EH (cell line): ENCODE measurements around the gene PLAC1.

Experiments
- DNase-seq: peaks from one replicate; pipeline ENCODE4 v3.0.0-alpha.2; 2015; ENCODE audit warnings: low read depth

Gene PLAC1

GRCh38 chrX:134588806-134589205, 69.5 kb downstream of the PLAC1 start:
- DNase-seq = no peak

DNA sequence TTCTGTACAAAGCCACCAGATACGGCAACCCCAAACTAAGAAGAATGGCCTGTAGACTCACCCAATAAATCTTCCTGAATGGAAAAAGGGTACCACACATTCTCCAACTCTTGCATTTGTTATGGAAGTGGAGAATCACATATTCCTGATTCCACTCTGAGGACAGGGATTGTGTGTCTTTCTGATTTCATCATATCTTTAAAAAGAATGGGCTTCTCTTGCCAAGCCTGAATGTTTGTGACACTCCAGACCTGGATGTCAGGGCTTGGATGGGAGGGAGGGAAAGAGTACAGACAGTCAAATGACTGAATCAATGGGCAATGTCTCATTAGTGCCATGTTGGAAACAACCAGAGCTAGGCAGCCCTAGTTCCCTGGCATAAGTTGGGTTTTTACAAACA, 77.4 kb downstream of the PLAC1 start:
- peak; percentile 69 for DNase-seq

- no peak for DNase-seq
Observed at GRCh38 chrX:134573683-134574035, 84.6 kb downstream of the PLAC1 start.

- peak; percentile 51 for DNase-seq
Observed at GRCh38 chrX:134572816-134573682, 85.2 kb downstream of the PLAC1 start.

- DNase-seq = peak; percentile 31
Observed at GRCh38 chrX:134571796-134572195, 86.5 kb downstream of the PLAC1 start.

GRCh38 chrX:134570899-134571298, 87.4 kb downstream of the PLAC1 start:
- DNase-seq = peak; percentile 26

GRCh38 chrX:134570509-134570846, 87.8 kb downstream of the PLAC1 start:
- DNase-seq = no peak

DNA sequence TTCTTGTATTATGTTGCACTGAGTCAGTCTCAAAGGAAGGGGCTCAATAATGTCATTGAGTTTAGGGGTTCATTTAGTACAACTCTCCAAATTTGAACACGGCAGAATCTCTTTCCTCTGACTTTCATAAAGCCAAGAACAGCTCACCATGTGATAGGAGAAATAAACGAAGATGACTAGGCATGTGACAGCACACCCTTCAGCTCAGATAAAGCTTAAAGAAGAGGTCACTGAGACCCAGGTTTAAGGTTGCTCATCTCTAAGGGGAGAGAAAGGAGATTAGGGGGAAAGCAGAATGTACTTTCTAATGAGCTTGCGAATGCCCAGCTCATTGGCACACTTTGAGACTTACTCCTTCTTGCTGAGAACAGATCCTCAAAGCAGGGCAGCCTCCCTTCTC, 89.0 kb downstream of the PLAC1 start:
- no peak for DNase-seq

DNA sequence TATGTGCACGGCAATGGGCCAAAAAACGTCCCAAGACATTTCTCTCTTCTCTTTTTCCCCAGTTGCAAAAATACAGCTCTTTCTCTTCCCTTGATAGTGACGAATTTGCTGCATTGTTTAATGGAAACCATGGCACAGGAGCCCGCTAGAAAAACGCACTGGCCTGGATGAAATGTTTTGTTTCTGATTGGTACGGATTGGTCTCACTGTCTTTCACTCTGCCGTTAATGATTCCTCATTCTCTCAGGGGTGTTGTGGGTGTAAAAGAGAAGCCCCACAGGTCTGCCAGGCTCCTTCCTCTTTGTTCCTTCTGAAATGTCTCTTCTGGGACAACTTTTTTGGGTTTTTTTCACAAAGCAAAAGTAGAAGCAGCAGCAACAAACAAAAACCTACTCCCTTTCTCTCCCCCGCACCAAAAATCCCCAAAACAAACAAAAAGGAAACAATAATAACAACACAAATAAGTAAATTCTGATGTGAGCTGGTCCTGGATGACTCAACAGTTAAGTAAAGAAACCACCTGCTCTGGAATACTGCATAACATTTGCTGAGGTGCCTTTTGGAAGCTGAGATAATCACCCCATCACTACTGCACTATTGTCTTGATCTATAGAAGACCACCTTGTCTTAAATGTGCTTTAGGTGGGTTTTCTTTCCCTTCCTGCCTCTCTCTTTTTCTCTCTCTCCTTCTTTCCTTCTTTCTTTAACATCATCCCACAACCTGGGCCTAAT, 89.8 kb downstream of the PLAC1 start:
- no peak for DNase-seq

- DNase-seq = no peak
Observed at GRCh38 chrX:134566506-134566905, 91.8 kb downstream of the PLAC1 start.

- DNase-seq = no peak
Observed at GRCh38 chrX:134562002-134562401, 96.3 kb downstream of the PLAC1 start.

- DNase-seq = no peak
Observed at GRCh38 chrX:134558133-134558532, 100.1 kb downstream of the PLAC1 start.

- DNase-seq = no peak
Observed at GRCh38 chrX:134554291-134554690, 104.0 kb downstream of the PLAC1 start.

- no peak for DNase-seq
Observed at GRCh38 chrX:134552351-134552750, 105.9 kb downstream of the PLAC1 start.

DNA sequence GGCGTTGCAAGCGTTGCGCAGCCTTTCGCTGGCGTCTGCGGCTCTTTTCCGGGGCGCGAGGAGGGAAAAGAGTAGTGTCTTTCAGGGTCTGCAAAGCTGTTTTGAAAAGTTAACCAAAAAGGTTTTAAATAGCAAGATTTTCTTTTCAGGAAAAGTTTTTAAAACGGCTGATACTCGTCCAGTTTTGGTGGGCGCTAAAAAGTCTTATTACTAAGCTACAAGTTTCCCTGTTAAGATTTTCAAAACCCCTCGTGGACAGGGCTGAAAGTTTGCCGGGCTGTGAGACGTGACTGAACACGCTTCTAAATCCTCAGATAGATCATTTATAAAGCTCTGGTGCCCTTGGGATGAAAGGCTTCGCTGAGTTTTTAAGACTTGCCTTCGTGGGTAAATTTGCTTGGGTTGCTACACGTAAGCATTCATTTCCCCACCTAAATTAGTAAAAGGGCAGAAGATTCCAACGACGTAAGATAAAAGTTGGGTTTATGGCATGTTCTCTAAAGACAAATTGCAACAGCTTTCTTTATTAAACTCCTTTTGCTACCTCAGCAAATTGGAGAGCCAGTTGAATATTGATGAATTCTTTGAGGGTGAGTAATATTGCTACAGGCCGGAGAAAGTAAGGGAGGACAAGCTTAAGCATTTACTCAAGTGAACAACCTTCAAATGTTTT, 106.8 kb downstream of the PLAC1 start:
- DNase-seq = peak; percentile 61

GRCh38 chrX:134548257-134549201, 109.7 kb downstream of the PLAC1 start:
- no peak for DNase-seq

GRCh38 chrX:134547047-134547679, 111.1 kb downstream of the PLAC1 start:
- DNase-seq = peak; percentile 44

DNA sequence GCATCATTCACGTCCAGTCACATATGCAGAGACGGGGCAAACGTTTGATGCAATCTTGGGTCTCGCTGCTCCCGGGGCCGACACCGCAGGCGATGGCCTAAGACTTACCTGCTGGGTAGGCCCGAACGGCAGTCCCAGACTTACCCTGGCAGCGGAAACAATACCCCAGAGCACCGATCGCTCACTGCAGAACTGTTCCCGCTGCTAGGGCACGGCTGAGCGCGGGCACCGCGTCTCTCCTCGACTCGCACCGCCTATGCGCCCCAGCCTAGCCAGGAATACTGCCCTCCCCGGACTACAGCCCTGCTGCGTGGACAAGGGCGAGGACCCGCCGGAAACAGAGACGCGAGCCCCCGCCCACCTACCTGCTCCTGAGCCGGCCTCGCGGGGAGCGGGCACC, 112.1 kb downstream of the PLAC1 start:
- no peak for DNase-seq

DNA sequence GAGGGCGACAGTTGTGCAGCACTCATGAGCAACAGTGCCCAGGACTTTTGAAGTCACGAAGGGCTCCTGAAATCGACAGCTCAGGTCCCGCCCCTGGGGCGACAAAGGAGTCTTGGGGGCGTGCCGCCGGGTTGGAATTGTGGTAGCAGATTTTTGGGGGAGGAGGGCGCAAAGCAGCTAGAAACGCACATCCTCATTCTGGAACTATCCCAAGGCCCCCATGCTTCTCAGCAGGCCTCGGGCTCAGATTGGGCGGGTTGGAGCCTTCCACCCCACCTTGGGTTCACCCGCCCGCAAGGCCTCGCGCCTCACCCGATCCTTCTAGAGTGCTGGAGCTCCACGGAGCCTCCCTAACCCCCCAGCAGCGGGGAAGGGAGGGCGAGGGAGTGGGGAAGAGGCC, 112.8 kb downstream of the PLAC1 start:
- DNase-seq = no peak

DNA sequence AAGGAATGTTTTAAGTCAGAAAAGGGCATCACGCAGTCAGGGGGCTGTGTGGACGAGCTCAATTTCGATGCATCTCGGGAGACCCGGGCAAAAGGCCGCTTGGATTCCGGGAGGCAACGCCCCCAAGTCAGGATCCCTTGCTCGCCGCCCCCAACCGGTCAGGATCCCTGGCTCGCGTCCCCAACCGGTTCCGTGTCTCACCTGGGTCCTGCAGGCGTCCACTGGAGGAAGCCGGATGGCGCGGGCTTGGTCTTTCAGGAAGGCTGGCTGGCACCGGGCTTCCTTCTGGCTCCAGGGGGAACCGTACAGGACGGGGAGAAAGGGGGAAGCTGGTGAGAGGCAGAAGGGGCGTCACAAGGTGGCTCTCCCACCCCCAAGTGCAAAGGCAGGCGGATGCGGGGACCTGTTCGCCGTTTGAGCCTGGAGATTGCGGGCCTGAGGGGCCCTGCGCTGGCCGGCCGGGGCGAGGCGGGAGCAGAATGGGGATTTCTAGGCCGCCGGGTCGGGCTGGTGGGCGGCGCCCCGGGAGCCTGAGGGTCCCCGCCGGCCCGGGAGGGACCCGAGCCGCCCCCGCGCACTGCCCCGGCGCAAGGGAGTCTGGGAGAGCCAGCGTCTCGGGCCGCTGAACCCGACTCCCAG, 113.6 kb downstream of the PLAC1 start:
- DNase-seq = no peak

DNA sequence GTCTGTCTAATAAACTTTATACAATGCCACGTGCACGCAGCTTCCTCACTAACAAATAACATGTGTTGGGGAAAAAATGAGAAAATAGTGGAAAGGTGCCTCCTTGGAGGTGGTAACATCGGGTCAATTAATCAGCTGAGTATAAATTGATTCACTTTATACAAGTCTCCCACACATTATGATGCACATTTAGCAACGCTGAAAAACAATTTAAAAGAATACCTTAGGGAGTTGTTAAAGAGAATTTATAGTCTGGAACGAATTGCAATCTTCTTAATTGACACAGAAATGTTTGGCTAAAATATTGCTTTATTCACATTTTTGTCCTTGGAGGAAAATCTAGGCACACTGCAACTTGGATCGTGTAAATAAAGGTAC, 114.1 kb downstream of the PLAC1 start:
- no peak for DNase-seq
